Memory B cell (primary cell): ENCODE results near the gene STYK1.
"Not testable (repeated sequence)": the region's sequence is repeated elsewhere in the genome, so short reads cannot be mapped to it uniquely, and the experiment has no call there.

Experiments used
- ATAC-seq: fragments of 150-1000 bp; cut with Tn5 transposase; 2 replicates; pipeline ENCODE4 v1.10.0; 2021; ENCODE audit warnings: low read depth, mild to moderate bottlenecking, moderate library complexity
- DNase-seq, 2 donors: peaks; one replicate each; pipeline ENCODE4 v3.0.0; 2022; ENCODE audit warnings: low spot score in 2 of 2
- H3K27ac Mint-ChIP-seq: one replicate; pipeline ENCODE4 v1.8.0; 2022; ENCODE audit warnings: mild to moderate bottlenecking, moderate library complexity, mixed read lengths
- H3K27me3 Mint-ChIP-seq: one replicate; pipeline ENCODE4 v1.8.0; 2022; ENCODE audit warnings: mixed read lengths
- H3K36me3 Mint-ChIP-seq: one replicate; pipeline ENCODE4 v1.8.0; 2022; ENCODE audit warnings: mild to moderate bottlenecking, mixed read lengths
- H3K4me1 Mint-ChIP-seq: one replicate; pipeline ENCODE4 v1.8.0; 2022; ENCODE audit warnings: mixed read lengths
- H3K4me3 Mint-ChIP-seq: one replicate; pipeline ENCODE4 v1.8.0; 2022; ENCODE audit warnings: mild to moderate bottlenecking, moderate library complexity, mixed read lengths
- H3K9me3 Mint-ChIP-seq: one replicate; pipeline ENCODE4 v1.8.0; 2022; ENCODE audit warnings: mixed read lengths

The STYK1 gene

DNA sequence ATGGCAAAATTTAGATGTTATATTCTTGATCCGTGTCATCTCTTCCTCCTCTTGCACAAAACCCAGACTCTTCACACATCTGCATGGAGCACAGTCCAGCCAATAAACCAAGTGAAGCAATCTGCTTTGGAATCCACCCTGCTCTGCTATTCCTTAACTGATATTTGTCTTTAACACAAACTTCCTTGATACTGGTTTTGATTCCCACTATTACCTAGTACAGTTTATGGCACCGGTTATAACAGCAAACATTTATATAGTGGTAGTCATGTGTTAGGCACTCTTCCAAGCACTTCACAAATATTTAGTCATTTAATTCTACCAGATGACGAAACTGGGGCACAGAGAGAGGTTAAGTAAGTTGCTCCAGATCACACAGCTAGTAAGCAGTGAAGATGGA lies 12.5 kb downstream of the STYK1 start:
- Mint-ChIP-seq H3K36me3 (no peaks in the 10 kb centered on the region), H3K4me3 (no peak overlapping the region), H3K4me1 (no peaks in the 10 kb centered on the region), H3K27ac (no peak overlapping the region), H3K9me3 (peaks cover 3% of the 10 kb centered on the region), H3K27me3 (peaks cover 8% of the 10 kb centered on the region)
- ATAC-seq: no peak
- no peak for DNase-seq

DNA sequence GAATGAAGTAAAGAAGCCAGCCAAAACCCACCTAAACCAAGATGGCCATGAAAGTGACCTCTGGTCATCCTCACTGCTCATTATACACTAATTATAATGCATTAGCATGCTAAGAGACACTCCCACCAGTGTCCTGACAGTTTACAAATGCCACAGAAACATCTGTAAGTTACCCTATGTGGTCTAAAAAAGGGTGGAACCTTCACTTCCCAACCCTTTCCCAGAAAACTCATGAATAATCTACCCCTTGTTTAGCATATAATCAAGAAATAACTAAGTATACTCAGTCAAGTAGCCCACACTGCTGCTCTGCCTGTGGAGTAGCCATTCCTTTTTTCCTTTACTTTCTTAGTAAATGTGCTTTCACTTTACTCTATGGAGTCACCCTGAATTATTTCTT lies 19.8 kb downstream of the STYK1 start:
- no peak overlapping the region for H3K4me3 Mint-ChIP-seq
- no peaks in the 10 kb centered on the region for H3K4me1 Mint-ChIP-seq
- peaks cover 1% of the 10 kb centered on the region for H3K27me3 Mint-ChIP-seq
- ATAC-seq: no peak
- H3K9me3 Mint-ChIP-seq: peaks cover 4% of the 10 kb centered on the region
- H3K36me3 Mint-ChIP-seq: no peaks in the 10 kb centered on the region
- no peak for DNase-seq
- no peak overlapping the region for H3K27ac Mint-ChIP-seq

- ATAC-seq: no peak
- H3K27ac Mint-ChIP-seq: no peak overlapping the region
- H3K27me3 Mint-ChIP-seq: peaks cover 3% of the 10 kb centered on the region
- H3K4me3 Mint-ChIP-seq: no peak overlapping the region
- H3K9me3 Mint-ChIP-seq: peaks cover 10% of the 10 kb centered on the region
- DNase-seq: no peak
- H3K4me1 Mint-ChIP-seq: no peaks in the 10 kb centered on the region
- H3K36me3 Mint-ChIP-seq: peaks cover 4% of the 10 kb centered on the region
Observed at GRCh38 chr12:10652192-10652591, 21.7 kb downstream of the STYK1 start.

DNA sequence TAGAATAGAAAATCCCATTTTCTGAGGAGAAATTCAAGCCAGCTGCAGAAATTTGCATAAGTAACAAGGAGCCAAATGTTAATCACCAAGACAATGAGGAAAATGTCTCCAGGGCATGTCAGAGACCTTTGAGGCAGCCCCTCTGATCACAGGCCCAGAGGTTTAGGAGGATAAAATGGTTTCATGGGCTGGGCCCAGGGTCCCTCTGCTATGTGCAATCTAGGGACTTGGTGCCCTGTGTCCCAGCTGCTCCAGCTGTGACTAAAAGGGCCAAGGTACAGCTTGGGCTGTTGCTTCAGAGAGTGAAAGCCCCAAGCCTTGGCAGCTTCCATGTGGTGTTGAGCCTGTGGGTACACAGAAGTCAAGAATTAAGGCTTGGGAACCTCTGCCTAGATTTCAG lies 27.3 kb downstream of the STYK1 start:
- not testable (repeated sequence) for H3K4me1 Mint-ChIP-seq, DNase-seq, H3K27ac Mint-ChIP-seq, ATAC-seq, H3K4me3 Mint-ChIP-seq
- H3K36me3 Mint-ChIP-seq: peaks cover 13% of the 10 kb centered on the region
- peaks cover 22% of the 10 kb centered on the region for H3K9me3 Mint-ChIP-seq
- peaks cover 11% of the 10 kb centered on the region for H3K27me3 Mint-ChIP-seq

DNA sequence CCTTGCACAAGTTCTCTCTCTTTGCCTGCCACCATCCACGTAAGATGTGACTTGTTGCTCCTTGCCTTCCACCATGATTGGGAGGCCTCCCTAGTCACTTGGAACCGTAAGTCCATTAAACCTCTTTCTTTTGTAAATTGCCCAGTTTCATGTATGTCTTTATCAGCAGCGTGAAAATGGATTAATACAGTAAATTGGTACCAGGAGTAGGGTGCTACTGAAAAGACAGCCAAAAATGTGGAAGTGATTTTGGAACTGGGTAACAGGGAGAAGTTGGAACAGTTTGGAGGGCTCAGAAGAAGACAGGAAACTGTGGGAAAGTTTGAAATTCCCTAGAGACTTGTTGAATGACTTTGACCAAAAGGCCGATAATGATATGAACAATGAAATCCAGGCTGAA lies 27.9 kb downstream of the STYK1 start:
- Mint-ChIP-seq H3K4me3 (no peak overlapping the region), H3K4me1 (no peaks in the 10 kb centered on the region), H3K27ac (no peak overlapping the region), H3K27me3 (peaks cover 15% of the 10 kb centered on the region), H3K9me3 (peaks cover 22% of the 10 kb centered on the region), H3K36me3 (peaks cover 13% of the 10 kb centered on the region)
- DNase-seq: no peak
- ATAC-seq: no peak

- Mint-ChIP-seq H3K36me3 (peaks cover 9% of the 10 kb centered on the region), H3K4me1 (no peaks in the 10 kb centered on the region), H3K9me3 (peaks cover 16% of the 10 kb centered on the region), H3K27me3 (peaks cover 16% of the 10 kb centered on the region), H3K4me3 (no peak overlapping the region), H3K27ac (no peak overlapping the region)
- ATAC-seq (no peak), DNase-seq (no peak)
Observed at GRCh38 chr12:10641735-10642500, 31.9 kb downstream of the STYK1 start.

GRCh38 chr12:10638728-10639127 lies 35.1 kb downstream of the STYK1 start:
- Mint-ChIP-seq H3K4me3 (no peak overlapping the region), H3K9me3 (peaks cover 1% of the 10 kb centered on the region), H3K27me3 (peaks cover 19% of the 10 kb centered on the region), H3K36me3 (no peaks in the 10 kb centered on the region), H3K27ac (no peak overlapping the region), H3K4me1 (no peaks in the 10 kb centered on the region)
- ATAC-seq (no peak), DNase-seq (no peak)

DNA sequence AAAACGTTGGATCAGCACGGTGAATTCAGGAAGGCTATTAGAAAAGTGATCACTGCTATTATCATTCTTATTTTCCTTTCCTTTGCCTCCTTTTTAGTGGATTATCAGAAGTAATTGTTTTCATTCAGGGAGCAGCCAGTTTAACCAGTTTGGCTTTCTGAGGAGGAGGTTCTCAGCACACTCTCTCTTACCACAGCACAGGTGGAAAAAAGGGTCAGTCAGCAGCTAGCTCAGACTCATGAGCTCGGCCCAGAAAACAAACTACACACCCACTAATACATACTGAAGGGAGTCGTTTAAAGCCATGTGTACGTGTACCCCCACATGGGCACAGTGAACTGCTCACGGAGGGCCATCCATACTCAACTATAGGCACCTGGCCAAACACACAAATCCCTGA lies 37.2 kb downstream of the STYK1 start:
- Mint-ChIP-seq H3K27ac (no peak overlapping the region), H3K36me3 (no peaks in the 10 kb centered on the region), H3K9me3 (no peaks in the 10 kb centered on the region), H3K4me1 (no peaks in the 10 kb centered on the region), H3K27me3 (peaks cover 10% of the 10 kb centered on the region), H3K4me3 (no peak overlapping the region)
- no peak for ATAC-seq
- no peak for DNase-seq

- Mint-ChIP-seq H3K4me1 (no peaks in the 10 kb centered on the region), H3K4me3 (no peak overlapping the region), H3K9me3 (no peaks in the 10 kb centered on the region), H3K27ac (no peak overlapping the region), H3K36me3 (no peaks in the 10 kb centered on the region), H3K27me3 (peaks cover 8% of the 10 kb centered on the region)
- ATAC-seq (no peak), DNase-seq (no peak)
Observed at GRCh38 chr12:10636124-10636523, 37.7 kb downstream of the STYK1 start.

DNA sequence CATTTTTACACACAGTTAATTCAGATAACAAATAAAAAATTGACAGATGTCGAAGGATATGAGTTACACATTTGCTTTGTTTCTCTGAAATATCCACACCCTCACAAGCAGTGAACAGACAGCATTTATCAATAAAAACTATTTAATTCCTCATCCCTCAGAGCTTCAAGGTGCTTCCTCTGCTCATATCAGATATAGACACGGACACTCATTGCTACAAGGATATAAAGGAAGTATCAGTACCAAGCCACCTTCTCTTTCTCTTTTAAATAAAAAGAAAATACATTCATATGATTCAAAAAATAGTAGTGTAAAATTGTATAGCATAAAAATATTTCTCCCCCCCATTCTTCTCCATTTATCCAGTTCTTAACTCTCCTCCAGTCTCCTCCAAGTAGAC lies 38.5 kb downstream of the STYK1 start:
- H3K4me3 Mint-ChIP-seq: no peak overlapping the region
- H3K27me3 Mint-ChIP-seq: peaks cover 6% of the 10 kb centered on the region
- no peaks in the 10 kb centered on the region for H3K36me3 Mint-ChIP-seq
- no peaks in the 10 kb centered on the region for H3K4me1 Mint-ChIP-seq
- H3K27ac Mint-ChIP-seq: no peak overlapping the region
- ATAC-seq (no peak), DNase-seq (no peak)
- H3K9me3 Mint-ChIP-seq: no peaks in the 10 kb centered on the region

DNA sequence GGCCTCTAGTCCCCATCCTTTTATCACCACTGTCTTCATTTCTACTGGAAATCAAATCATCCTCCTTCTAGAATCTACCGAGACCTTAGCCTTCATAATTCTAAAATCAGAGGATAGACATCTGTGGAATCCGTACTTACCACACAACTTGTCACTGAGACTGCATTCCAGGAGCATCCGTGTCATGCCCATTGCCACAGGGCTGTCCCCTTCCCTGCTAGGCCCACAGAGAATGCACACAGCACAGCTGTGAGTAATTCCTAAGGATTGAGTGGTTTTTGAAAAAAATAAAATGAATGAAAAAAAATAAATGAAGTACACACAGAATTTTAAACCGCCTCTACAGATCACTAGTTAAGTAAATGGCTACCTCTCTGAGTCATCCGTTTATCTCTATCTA lies 39.4 kb downstream of the STYK1 start:
- H3K36me3 Mint-ChIP-seq: no peaks in the 10 kb centered on the region
- no peaks in the 10 kb centered on the region for H3K9me3 Mint-ChIP-seq
- no peaks in the 10 kb centered on the region for H3K4me1 Mint-ChIP-seq
- no peak overlapping the region for H3K27ac Mint-ChIP-seq
- no peak overlapping the region for H3K4me3 Mint-ChIP-seq
- DNase-seq: no peak
- H3K27me3 Mint-ChIP-seq: peaks cover 8% of the 10 kb centered on the region
- ATAC-seq: no peak

- Mint-ChIP-seq H3K9me3 (no peaks in the 10 kb centered on the region), H3K27ac (no peak overlapping the region), H3K27me3 (peaks cover 5% of the 10 kb centered on the region), H3K4me1 (no peaks in the 10 kb centered on the region), H3K4me3 (no peak overlapping the region), H3K36me3 (no peaks in the 10 kb centered on the region)
- ATAC-seq (no peak), DNase-seq (no peak)
Observed at GRCh38 chr12:10633541-10633940, 40.3 kb downstream of the STYK1 start.

DNA sequence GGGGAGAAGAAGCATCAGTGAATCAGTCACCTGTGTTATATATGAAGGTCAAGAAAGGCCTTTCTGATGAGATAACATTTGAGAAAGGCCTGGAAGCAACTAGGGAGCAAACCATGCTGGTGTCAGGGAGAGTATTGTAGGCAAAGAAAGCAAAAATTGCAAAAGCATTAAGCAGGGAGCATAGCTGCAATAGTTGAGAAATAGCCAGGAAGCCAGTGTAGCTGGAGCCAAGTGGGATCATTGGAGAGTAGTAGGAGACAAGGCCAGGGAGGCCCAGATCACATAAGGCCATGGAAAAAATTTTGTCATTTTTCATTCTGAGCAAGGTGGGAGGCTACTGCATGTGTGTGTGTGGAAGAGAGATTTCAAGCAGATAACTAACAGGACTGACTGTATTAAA lies 41.6 kb downstream of the STYK1 start:
- H3K4me1 Mint-ChIP-seq: no peaks in the 10 kb centered on the region
- peaks cover 6% of the 10 kb centered on the region for H3K27me3 Mint-ChIP-seq
- H3K9me3 Mint-ChIP-seq: no peaks in the 10 kb centered on the region
- no peak overlapping the region for H3K27ac Mint-ChIP-seq
- ATAC-seq (no peak), DNase-seq (no peak)
- no peaks in the 10 kb centered on the region for H3K36me3 Mint-ChIP-seq
- H3K4me3 Mint-ChIP-seq: no peak overlapping the region

DNA sequence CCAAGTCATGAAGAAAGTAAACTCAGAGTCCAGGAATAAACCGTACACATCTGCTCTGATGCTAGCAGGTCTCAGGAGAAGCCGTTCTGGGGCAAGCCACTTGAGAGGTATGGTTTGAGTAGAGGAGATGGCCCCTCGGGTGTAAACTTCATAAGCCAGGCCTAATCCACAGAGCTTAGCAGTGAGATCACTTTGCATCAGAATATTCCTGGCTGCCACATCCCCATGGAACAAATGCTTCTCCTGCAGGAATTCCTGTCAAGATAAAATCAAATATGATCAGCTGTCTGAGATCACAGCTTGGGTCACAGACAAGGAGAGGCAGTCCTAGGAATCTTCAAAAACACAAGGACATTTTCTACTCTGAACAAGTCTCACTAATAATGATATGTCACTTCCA lies 49.2 kb downstream of the STYK1 start:
- Mint-ChIP-seq H3K27ac (no peak overlapping the region), H3K27me3 (peaks cover 5% of the 10 kb centered on the region), H3K36me3 (no peaks in the 10 kb centered on the region), H3K4me3 (no peak overlapping the region), H3K4me1 (no peaks in the 10 kb centered on the region), H3K9me3 (no peaks in the 10 kb centered on the region)
- DNase-seq (no peak), ATAC-seq (no peak)

GRCh38 chr12:10623131-10623530 lies 50.7 kb downstream of the STYK1 start:
- no peak overlapping the region for H3K4me3 Mint-ChIP-seq
- H3K9me3 Mint-ChIP-seq: no peaks in the 10 kb centered on the region
- no peaks in the 10 kb centered on the region for H3K36me3 Mint-ChIP-seq
- no peak overlapping the region for H3K27ac Mint-ChIP-seq
- H3K27me3 Mint-ChIP-seq: peaks cover 6% of the 10 kb centered on the region
- no peaks in the 10 kb centered on the region for H3K4me1 Mint-ChIP-seq
- ATAC-seq (no peak), DNase-seq (no peak)
